WERI-Rb-1 (cell line): ENCODE measurements around the gene MT4.
"Not testable (repeated sequence)": the region's sequence is repeated elsewhere in the genome, so short reads cannot be mapped to it uniquely, and the experiment has no call there.

Source experiments
- DNase-seq: peaks from one replicate; pipeline ENCODE4 v3.0.0-alpha.2; 2020
- H3K27ac ChIP-seq: fragments of 250-450 bp; sonication (Bioruptor Pico); 2 replicates; pipeline ENCODE4 v1.5.1; 2020; ENCODE audit warnings: mild to moderate bottlenecking, moderate library complexity
- H3K27me3 ChIP-seq: fragments of 250-450 bp; sonication (Bioruptor Pico); 2 replicates; pipeline ENCODE4 v1.5.1; 2021; ENCODE audit warnings: mild to moderate bottlenecking, low read depth, moderate library complexity; ENCODE audit not compliant: insufficient read depth, severe bottlenecking
- H3K36me3 ChIP-seq: fragments of 250-450 bp; sonication (Bioruptor Pico); 2 replicates; pipeline ENCODE4 v1.5.1; 2020; ENCODE audit warnings: mild to moderate bottlenecking, moderate library complexity
- H3K4me3 ChIP-seq: 2 replicates; pipeline ENCODE4 v1.5.1; 2011; ENCODE audit warnings: low read depth, mild to moderate bottlenecking, control low read depth, low read length
- H3K9me3 ChIP-seq: fragments of 250-450 bp; sonication (Bioruptor Pico); 2 replicates; pipeline ENCODE4 v1.5.1; 2021; ENCODE audit warnings: mild to moderate bottlenecking, moderate library complexity; ENCODE audit not compliant: severe bottlenecking
- CTCF ChIP-seq: IDR thresholded peaks from 2 replicates; pipeline ENCODE4 v1.5.1; 2011; ENCODE audit warnings: low read depth, mild to moderate bottlenecking, control low read depth, inconsistent platforms, low read length

MT4 gene

GRCh38 chr16:56576585-56577299 lies 11.9 kb downstream of the MT4 start:
- Histone ChIP-seq H3K36me3 (no peaks in the 10 kb centered on the region), H3K4me3 (no peak overlapping the region), H3K9me3 (no peaks in the 10 kb centered on the region), H3K27me3 (no peaks in the 10 kb centered on the region), H3K27ac (no peak overlapping the region)
- TF ChIP-seq CTCF, result peak; percentile 95
- DNase-seq, result peak; percentile 77

GRCh38 chr16:56577300-56577625 lies 12.4 kb downstream of the MT4 start:
- Histone ChIP-seq H3K4me3 (no peak overlapping the region), H3K27ac (no peak overlapping the region), H3K27me3 (no peaks in the 10 kb centered on the region), H3K9me3 (no peaks in the 10 kb centered on the region), H3K36me3 (no peaks in the 10 kb centered on the region)
- no peak for TF ChIP-seq CTCF
- DNase-seq, result no peak

GRCh38 chr16:56580391-56581048 lies 15.6 kb downstream of the MT4 start:
- no peak overlapping the region for H3K27ac ChIP-seq
- H3K36me3 ChIP-seq, result no peaks in the 10 kb centered on the region
- H3K9me3 ChIP-seq, result no peaks in the 10 kb centered on the region
- H3K27me3 ChIP-seq, result no peaks in the 10 kb centered on the region
- TF ChIP-seq CTCF, result no peak
- DNase-seq, result no peak
- no peak overlapping the region for H3K4me3 ChIP-seq

GRCh38 chr16:56582911-56583310 lies 18.0 kb downstream of the MT4 start:
- not testable (repeated sequence) for H3K27ac ChIP-seq, H3K36me3 ChIP-seq, H3K9me3 ChIP-seq, DNase-seq, H3K27me3 ChIP-seq, H3K4me3 ChIP-seq

GRCh38 chr16:56583351-56584168 lies 18.7 kb downstream of the MT4 start:
- H3K36me3 ChIP-seq, result no peaks in the 10 kb centered on the region

More at GRCh38 chr16:56583351-56584168, 18.7 kb downstream of the MT4 start:
- Histone ChIP-seq H3K27me3 (no peaks in the 10 kb centered on the region), H3K9me3 (no peaks in the 10 kb centered on the region), H3K27ac (no peak overlapping the region), H3K4me3 (no peak overlapping the region)
- DNase-seq, result no peak
- TF ChIP-seq CTCF, result no peak
